Activated CD8-positive, alpha-beta memory T cell treated with anti-CD3 and anti-CD28 coated beads for 4 hours (primary cell): ENCODE measurements around the gene DEGS1.

ENCODE experiments used
- DNase-seq, 2 donors: peaks; one replicate each; pipeline ENCODE4 v3.0.0-alpha.2; 2020; ENCODE audit warnings: low read depth in 2 of 2

The DEGS1 gene

GRCh38 chr1:224182866-224183590 is at the start of gene DEGS1:
DEGS1 (plus strand) TSS chr1:224183240; CDS start chr1:224183337, 97 bp downstream.
- DNase-seq, result peak; percentile 57 to 64

DNA sequence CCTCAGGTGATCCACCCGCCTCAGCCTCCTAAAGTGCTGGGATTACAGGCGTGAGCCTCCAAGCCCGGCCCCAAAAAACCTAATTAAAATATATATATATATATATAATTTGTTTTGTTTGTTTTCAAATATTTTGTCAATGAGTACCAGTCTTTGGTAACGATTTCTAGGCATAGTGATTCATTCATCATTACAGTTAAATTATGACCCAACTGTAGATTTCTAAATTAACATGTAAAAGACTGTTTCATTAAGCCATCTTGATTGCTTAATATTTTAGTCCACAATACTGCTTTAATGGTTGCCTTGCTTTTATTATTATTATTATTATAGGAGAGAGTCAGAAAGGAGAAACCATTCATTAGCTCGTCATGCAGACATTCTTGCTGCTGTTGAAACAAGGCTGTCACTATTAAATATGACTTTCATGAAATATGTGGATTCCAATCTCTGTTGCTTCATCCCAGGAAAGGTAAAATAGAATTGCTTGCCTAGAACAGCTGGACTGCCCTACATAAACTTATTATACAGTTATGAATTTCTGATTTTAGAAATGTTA is 49.2 kb upstream of the DEGS1 start:
- DNase-seq, result no peak

DNA sequence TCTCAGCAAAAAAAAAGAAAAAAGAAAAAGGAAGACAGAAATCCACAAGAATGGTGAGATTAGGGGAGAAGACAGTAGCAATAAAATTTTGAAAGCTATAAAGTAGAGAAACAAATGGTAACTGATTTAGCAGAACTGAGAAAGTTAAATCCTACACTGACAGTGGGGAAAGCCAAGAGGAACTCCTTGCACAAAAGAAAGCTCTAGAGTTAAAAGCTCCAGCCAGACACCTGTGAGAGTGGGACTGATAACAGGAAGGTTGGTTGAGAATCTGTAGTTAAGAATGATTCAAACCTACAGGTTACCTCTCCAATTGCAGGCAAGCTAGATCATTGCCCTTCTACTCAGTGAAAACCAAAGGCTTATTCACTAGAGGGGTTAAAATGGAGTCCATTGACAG is 45.5 kb upstream of the DEGS1 start:
- DNase-seq, result no peak

DNA sequence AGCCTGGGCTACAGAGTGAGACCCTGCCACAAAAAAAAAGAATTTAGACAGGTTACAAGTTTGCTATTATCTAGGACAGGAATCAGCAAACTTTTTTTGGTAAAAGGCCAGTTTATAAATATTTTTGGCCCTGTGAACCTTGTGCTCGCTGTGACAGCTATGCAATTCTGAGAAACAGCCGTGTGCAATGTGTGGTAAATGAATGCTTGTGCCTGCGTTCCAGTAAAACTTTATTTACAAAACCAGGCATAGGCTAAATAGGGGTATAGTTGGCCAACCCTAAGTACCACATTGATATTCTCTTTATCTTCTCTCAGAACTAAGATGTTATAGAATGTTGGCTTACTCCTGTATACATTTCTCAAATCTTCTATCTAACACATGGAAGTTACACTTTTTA is 44.8 kb upstream of the DEGS1 start:
- DNase-seq, result no peak

DNA sequence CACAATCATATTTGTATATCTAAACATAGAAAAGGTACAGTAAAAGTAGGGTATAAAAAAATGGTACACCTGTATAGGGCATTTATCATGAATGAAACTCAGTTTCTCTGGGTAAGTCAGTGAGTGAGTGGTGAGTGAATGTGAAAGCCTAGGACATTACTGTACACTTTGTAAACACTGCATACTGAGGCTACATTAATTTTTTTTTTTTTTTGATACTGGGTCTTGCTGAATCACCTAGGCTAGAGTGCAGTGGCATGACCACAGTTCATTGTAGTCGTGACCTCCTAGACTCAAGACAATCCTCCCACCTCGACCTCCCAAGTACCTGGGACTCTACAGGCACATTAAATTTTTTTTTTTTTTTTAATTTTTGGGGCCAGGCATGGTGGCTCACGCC is 41.3 kb upstream of the DEGS1 start:
- no peak for DNase-seq

- no peak for DNase-seq
Measured at GRCh38 chr1:224149709-224150108, 33.3 kb upstream of the DEGS1 start.

DNA sequence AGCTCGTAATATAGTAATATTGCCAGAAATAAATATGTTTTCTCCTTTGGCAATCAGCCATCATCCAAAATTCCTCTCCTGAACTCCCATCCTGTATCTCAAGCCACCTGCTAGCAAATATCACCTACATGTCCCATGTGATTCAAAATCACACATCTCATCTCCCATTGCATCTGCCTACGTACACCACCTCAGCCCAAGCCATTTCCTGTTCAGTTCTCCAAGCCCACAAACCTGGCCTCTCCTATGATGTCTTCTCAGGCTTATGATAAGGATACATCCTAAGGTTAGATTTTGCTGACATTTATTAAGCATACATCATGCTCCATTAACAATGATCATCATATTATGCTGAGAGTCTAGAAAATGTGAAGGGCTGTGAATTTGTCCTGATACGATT is 31.9 kb upstream of the DEGS1 start:
- no peak for DNase-seq

DNA sequence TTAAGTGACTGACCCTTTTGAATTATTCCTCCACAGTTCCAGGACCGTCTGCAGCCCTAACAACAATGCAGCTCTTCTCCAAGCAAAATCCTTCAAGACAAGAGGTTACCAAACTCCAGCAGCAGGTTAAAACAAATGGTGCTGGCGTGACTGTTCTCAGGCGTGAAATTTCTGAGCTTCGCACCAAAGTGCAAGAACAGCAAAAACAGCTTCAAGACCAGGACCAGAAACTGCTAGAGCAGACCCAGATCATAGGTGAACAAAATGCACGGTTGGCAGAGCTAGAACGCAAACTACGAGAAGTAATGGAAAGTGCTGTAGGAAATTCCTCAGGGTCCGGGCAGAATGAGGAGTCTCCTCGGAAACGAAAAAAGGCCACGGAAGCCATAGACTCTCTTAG is 25.7 kb upstream of the DEGS1 start:
- DNase-seq, result no peak

DNA sequence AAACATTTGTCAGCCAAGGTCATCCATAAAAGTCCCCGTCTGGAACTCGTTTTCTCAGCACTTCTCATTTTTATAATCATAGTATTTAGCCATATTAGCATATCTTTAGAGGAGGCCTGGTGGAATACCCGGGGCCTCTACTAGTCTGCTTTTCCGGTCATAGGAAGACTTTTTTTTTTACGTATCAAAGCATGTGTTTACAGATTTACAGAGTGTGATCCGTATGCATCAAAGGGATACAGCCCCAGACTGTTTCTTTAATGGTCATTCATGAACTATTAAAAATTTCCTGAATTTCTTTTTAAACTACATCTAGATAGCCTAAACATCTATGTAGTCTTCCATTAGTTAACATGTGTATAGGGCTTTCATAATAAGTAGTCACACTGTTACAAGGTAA is 23.5 kb upstream of the DEGS1 start:
- DNase-seq, result no peak

DNA sequence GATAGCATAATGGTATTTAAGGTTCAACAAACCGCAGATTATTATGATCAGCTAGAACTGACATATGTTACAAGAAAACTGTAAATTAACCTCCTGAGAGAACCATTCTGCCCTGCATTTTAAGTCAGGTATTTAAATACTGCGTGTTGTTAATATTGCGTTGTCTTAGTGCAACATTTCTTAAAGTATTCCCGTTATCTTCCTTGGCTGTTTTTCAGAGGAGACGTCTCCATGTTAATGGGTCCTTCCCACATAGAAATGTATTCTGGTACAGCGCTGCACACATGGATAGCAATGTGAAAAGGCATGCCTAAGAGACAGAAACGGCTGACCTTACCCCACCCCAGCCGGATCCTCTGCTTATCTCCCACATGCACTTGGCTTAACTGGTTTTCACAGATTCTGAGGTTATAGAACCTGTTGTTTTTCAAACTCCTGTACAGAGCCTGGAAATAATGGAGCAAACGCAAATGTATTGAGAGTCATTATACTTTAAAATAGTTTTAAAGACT is 22.8 kb upstream of the DEGS1 start:
- DNase-seq, result no peak

GRCh38 chr1:224162768-224163167 is 20.3 kb upstream of the DEGS1 start:
- no peak for DNase-seq

DNA sequence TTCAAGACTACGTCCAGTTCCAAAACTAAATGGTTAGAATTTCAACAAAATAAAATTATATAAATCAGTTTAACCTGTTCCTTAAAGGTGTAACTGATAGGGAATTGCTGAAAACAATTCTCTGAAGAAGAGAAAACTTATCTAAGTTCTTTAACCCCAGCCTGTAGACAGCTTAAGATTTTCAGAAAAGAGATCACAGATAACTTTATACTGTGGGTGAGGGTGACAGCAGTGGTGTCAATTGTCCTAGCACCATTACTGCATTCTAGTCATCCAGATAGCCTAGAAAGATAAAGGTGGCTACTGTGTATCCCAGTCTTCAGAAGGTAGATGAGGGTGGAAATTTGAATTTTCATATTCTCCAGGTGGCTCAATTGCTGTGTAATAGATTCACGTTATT is 19.7 kb upstream of the DEGS1 start:
- DNase-seq, result no peak

GRCh38 chr1:224168859-224169380 is 14.1 kb upstream of the DEGS1 start:
- no peak for DNase-seq

DNA sequence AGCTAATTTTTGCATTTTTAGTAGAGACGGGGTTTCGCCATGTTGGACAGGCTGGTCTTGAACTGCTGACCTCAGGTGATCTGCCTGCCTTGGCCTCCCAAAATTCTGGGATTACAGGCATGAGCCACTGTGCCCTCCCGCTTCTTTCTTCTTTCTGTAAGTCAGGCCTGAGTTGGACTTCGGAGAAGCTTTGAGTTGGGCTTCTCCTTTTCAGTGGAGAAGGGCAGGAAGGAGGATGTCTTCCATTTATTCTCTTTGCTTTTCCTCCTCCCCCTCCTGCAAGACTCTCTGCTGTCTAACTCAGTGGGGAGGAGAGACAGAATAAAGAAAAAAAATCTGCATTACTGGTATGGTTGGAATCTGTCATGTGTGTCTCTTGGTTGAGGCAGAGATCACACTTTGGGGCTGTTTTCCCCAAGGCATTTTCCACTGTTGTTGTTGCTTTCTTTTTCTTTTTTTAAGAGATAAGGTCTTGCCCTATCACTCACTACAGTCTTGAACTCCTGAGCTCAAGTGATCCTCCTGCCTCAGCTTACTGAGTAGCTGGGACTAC is 13.2 kb upstream of the DEGS1 start:
- no peak for DNase-seq

GRCh38 chr1:224170343-224170742 is 12.7 kb upstream of the DEGS1 start:
- no peak for DNase-seq

DNA sequence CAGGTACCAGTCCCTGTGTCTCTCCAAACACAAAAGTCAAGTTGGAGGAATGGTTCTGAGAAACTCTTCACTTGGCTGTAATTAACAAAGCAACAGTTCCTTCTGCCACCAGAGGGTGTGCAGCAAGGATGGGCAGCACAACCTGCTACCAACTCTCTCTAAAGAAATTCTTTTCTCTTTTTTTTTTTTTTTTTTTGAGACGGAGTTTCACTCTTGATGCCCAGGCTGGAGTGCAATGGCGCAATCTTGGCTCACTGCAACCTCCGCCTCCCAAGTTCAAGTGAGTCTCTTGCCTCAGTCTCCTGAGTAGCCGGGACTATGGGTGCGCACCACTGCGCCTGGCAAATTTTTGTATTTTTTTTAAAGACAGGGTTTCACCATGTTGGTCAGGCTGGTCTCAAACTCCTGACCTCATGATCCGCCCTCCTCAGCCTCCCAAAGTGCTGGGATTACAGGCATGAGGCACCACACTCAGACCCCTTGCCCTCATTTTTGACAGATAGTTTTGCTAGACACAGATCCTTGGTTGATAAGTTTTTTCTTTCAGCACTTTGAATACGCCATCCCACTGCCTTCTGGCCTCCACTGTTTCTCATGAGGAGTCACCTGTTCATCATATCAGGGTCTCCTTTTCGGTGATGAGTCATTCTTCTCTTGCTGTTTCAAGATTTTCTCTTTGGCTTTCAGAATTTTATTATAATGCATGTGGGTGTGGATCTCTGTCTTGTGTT is 12.1 kb upstream of the DEGS1 start:
- DNase-seq, result no peak

DNA sequence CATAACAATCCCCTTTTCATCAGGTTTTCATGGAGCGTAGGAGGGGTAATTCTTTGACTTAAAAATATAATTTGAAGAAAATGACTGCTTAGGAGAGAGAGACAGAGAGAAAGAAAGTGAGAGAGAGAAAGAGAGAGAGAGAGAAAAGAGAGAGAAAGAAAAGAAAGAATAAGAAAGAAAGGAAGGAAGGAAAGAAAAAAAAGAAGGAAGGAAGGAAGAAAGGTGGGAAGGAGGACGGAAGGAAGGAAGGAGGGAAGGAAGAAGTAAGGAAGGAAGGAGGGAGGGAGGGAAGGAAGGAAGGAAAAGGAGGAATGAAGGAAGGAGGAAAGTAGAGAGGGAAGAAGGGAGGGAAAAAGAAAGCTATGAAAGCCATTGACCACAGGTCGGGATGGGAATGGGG is 10.8 kb upstream of the DEGS1 start:
- no peak for DNase-seq

DNA sequence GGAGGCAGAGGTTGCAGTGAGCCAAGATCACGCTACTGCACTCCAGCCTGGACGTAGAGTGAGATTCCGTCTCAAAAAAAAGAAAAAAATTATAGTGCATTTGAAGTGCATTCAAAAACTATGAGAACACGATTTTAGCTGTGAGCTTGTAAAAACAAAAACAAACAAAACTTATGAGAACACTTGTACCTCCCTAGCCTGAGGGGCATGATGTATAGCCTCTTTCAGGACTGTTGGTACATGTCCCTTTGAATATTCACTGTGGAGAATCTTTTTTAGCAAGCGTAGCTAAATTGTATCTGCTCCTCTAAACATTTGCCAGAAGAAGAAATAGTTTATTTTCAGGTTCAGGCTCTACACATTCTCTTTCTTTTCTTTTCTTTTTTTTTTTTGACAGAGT is 9.5 kb upstream of the DEGS1 start:
- DNase-seq, result no peak

GRCh38 chr1:224175617-224176016 is 7.4 kb upstream of the DEGS1 start:
- no peak for DNase-seq

DNA sequence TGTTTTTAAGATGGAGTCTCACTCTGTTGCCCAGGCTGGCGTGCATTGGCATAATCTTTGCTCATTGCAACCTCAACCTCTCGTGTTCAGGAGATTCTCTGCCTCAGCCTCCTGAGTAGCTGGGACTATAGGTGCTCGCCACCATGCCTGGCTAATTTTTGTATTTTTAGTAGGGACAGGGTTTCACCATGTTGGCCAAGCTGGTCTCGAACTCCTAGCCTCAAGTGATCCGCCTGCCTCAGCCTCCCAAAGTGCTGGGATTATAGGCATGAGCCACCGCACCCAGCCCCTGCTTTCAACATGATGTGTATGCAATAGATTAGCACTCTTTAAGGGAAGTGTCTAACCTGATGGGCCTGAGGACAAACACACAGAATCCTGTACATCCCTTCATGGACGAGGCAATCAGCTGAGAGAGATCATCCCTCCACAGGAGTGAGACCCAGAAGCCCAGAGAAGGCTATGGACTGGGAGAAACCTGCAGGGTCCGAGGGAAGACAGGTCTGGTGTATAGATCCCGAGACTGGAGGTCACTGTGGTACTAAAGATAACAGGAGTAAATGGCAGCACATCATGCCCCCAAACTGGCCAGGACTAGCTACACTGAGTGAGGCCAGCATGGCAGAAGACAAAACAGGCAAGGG is 5.6 kb upstream of the DEGS1 start:
- DNase-seq, result no peak

DNA sequence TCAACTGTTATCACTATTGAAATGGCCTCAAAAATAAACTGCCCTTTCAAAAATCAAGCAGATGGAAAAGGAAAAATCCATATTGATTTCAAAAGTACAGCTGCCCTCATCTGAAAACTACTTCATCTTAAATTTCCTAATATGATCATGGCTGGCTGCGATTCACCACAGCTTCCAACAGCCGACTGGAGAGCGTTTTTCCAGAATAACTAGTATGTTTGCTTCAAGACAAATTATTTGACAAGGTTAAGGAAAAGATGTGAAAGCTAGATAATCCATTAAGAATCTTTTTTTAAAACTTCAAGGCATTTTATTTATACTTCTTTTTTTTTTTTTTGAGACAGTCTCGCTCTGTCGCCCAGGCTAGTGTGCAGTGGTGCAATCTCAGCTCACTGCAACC is 4.1 kb upstream of the DEGS1 start:
- DNase-seq, result no peak
